GM18507 (cell line): ENCODE results near the gene FRMD4B.

ENCODE experiments used
- DNase-seq: peaks from one replicate; pipeline ENCODE4 v3.0.0; 2011; ENCODE audit warnings: low read depth; ENCODE audit not compliant: insufficient read length; ENCODE audit errors: extremely low spot score
- FAIRE-seq: peaks from 2 replicates; lab custom pipeline; 2011; peaks lifted over from hg19 to GRCh38; lab: Jason Lieb, UNC

FRMD4B gene

GRCh38 chr3:69407908-69408307 is 22.0 kb upstream of the FRMD4B start:
- FAIRE-seq (no peak), DNase-seq (no peak)

GRCh38 chr3:69406163-69406562 is 20.3 kb upstream of the FRMD4B start:
- no peak for FAIRE-seq
- no peak for DNase-seq

GRCh38 chr3:69405067-69405466 is 19.2 kb upstream of the FRMD4B start:
- no peak for DNase-seq
- FAIRE-seq, result no peak

GRCh38 chr3:69403454-69403853 is 17.6 kb upstream of the FRMD4B start:
- DNase-seq (no peak), FAIRE-seq (no peak)

- no peak for DNase-seq
- FAIRE-seq, result no peak
These were observed 14.8 kb upstream of the FRMD4B start for GRCh38 chr3:69400683-69401082.

GRCh38 chr3:69392850-69393249 is 7.0 kb upstream of the FRMD4B start:
- FAIRE-seq, result no peak

GRCh38 chr3:69392415-69392814 is 6.5 kb upstream of the FRMD4B start:
- no peak for FAIRE-seq
- DNase-seq, result no peak

More at GRCh38 chr3:69392850-69393249, 7.0 kb upstream of the FRMD4B start:
- DNase-seq, result no peak

- FAIRE-seq (no peak), DNase-seq (no peak)
These were observed 5.7 kb upstream of the FRMD4B start for GRCh38 chr3:69391554-69391953.

GRCh38 chr3:69390771-69391170 is 4.9 kb upstream of the FRMD4B start:
- DNase-seq (no peak), FAIRE-seq (no peak)

GRCh38 chr3:69389520-69390248 is 3.8 kb upstream of the FRMD4B start:
- no peak for DNase-seq
- no peak for FAIRE-seq

- no peak for DNase-seq
- FAIRE-seq, result no peak
These were observed 2.4 kb upstream of the FRMD4B start for GRCh38 chr3:69388241-69388640.

- no peak for FAIRE-seq
- DNase-seq, result no peak
These were observed 883 bp upstream of the FRMD4B start for GRCh38 chr3:69386556-69387385.

- FAIRE-seq, result no peak
- no peak for DNase-seq
These were observed 665 bp downstream of the FRMD4B start for GRCh38 chr3:69385123-69385722.

GRCh38 chr3:69384326-69384725 is 1.6 kb downstream of the FRMD4B start:
- FAIRE-seq, result no peak
- DNase-seq, result no peak

- DNase-seq, result no peak
- FAIRE-seq, result no peak
These were observed 6.2 kb downstream of the FRMD4B start for GRCh38 chr3:69379661-69380060.

- DNase-seq (no peak), FAIRE-seq (no peak)
These were observed 7.6 kb downstream of the FRMD4B start for GRCh38 chr3:69378112-69378802.

- DNase-seq (no peak), FAIRE-seq (no peak)
These were observed 8.6 kb downstream of the FRMD4B start for GRCh38 chr3:69377262-69377661.

- DNase-seq (no peak), FAIRE-seq (no peak)
These were observed 9.2 kb downstream of the FRMD4B start for GRCh38 chr3:69376731-69377130.

- no peak for FAIRE-seq
These were observed 14.1 kb downstream of the FRMD4B start for GRCh38 chr3:69371816-69372215.

GRCh38 chr3:69370901-69371301 is 15.0 kb downstream of the FRMD4B start:
- no peak for FAIRE-seq
- DNase-seq, result no peak

More at GRCh38 chr3:69371816-69372215, 14.1 kb downstream of the FRMD4B start:
- no peak for DNase-seq
